Panc1 (cell line): ENCODE data around the gene PIF1. TPM values are rescaled to one million over a fixed set of nuclear protein-coding genes. Genes with fewer than 3 reads are reported as not detected.
A peak's percentile ranks its signal among the peaks of the same experiment; 100 is the strongest.

ENCODE experiments used
- ATAC-seq: fragments of 200-7000 bp; cut with Tn5 transposase; 2 replicates; pipeline ENCODE4 v1.9.1; 2020; ENCODE audit warnings: mild to moderate bottlenecking, moderate library complexity
- BruUV-seq: library from RNA; stranded (reverse); fragments of 400-500 nt; replicated peaks from 2 replicates; lab custom pipeline; 2021; lab: Mats Ljungman, UMichigan
- CTCF ChIA-PET: fragments of 300-600 bp; sonication (Branson Sonifier 250); formaldehyde crosslinking; loops from one replicate; lab custom pipeline; 2022; ENCODE audit warnings: antibody characterized with exemption; lab: Charles Lee
- POLR2A ChIA-PET: fragments of 300-600 bp; sonication (Branson Sonifier 250); formaldehyde crosslinking; loops from one replicate; lab custom pipeline; 2022; ENCODE audit warnings: antibody characterized with exemption; lab: Charles Lee
- DNase-seq: peaks from one replicate; pipeline ENCODE4 v3.0.0-alpha.2; 2010; ENCODE audit warnings: low read depth, low spot score
- H3K27ac ChIP-seq: 2 replicates; pipeline ENCODE4 v1.5.1; 2011; ENCODE audit warnings: mild to moderate bottlenecking, low read length, inconsistent platforms
- H3K27me3 ChIP-seq: fragments of 200-500 bp; sonication (Bioruptor generic); 2 replicates; pipeline ENCODE4 v1.6.0; 2014; ENCODE audit warnings: low read length, inconsistent platforms; ENCODE audit not compliant: control insufficient read depth, insufficient read depth
- H3K36me3 ChIP-seq: fragments of 200-500 bp; sonication (Bioruptor generic); 2 replicates; pipeline ENCODE4 v1.5.1; 2014; ENCODE audit warnings: inconsistent platforms, mild to moderate bottlenecking, low read length, moderate library complexity; ENCODE audit not compliant: control insufficient read depth, insufficient read depth
- H3K4me1 ChIP-seq: 2 replicates; pipeline ENCODE4 v1.5.1; 2011; ENCODE audit warnings: inconsistent platforms, mild to moderate bottlenecking, low read length, moderate library complexity; ENCODE audit not compliant: control insufficient read depth, insufficient read depth
- H3K4me3 ChIP-seq, 2 experiments: 2 replicates each; pipeline ENCODE4 v1.5.1; 2011 to 2012; ENCODE audit warnings: low read depth in 2 of 2, low read length in 2 of 2, mild to moderate bottlenecking in 2 of 2, inconsistent platforms in 1 of 2, moderate library complexity in 1 of 2
- H3K9me3 ChIP-seq: fragments of 200-500 bp; sonication (Bioruptor generic); 2 replicates; pipeline ENCODE4 v1.5.1; 2014; ENCODE audit warnings: low read depth, mild to moderate bottlenecking, inconsistent platforms, low read length, moderate library complexity; ENCODE audit not compliant: control insufficient read depth, insufficient read depth
- CTCF ChIP-seq: fragments of 450-650 bp; IDR thresholded peaks from 2 replicates; pipeline ENCODE4 v1.5.1; 2017; ENCODE audit warnings: mild to moderate bottlenecking
- POLR2AphosphoS5 ChIP-seq: IDR thresholded peaks from 2 replicates; pipeline ENCODE4 v1.6.1; 2012; ENCODE audit warnings: mild to moderate bottlenecking, low read depth, low read length, moderate library complexity
- REST ChIP-seq, 2 experiments: IDR thresholded peaks; 2 replicates each; pipeline ENCODE4 v1.6.1; 2011 to 2012; ENCODE audit warnings: low read depth in 2 of 2, control low read depth in 1 of 2, low read length in 1 of 2, mild to moderate bottlenecking in 1 of 2, moderate library complexity in 1 of 2; ENCODE audit not compliant: insufficient read depth in 1 of 2
- SIN3A ChIP-seq: IDR thresholded peaks from 2 replicates; pipeline ENCODE4 v1.6.1; 2012; ENCODE audit warnings: low read depth, mild to moderate bottlenecking, low read length, moderate library complexity, borderline replicate concordance; ENCODE audit not compliant: insufficient read depth
- TCF7L2 ChIP-seq: IDR thresholded peaks from 2 replicates; pipeline ENCODE4 v1.6.1; 2011; ENCODE audit warnings: mild to moderate bottlenecking, low read depth, low read length, inconsistent platforms
- in situ Hi-C: cut with HindIII; loops from 2 replicates; pipeline ENCODE4 v1.10.0; 2016; ENCODE audit warnings: low sequenced_read_pairs, low pct_unique_long_range_greater_than_20kb
- intact Hi-C: fragments of 100-400 bp; cut with micrococcal nuclease; formaldehyde crosslinking; loops from one replicate; pipeline ENCODE4 v1.10.0; 2022; ENCODE audit not compliant: unreplicated experiment
- total RNA-seq: library from RNA; stranded (reverse); gene quantifications from one replicate; pipeline ENCODE4 v1.2.1, GENCODE V29; 2021; ENCODE audit not compliant: unreplicated experiment

The PIF1 gene
- total RNA-seq, 1 experiment from 2014 or later, result 38.6 TPM

DNA sequence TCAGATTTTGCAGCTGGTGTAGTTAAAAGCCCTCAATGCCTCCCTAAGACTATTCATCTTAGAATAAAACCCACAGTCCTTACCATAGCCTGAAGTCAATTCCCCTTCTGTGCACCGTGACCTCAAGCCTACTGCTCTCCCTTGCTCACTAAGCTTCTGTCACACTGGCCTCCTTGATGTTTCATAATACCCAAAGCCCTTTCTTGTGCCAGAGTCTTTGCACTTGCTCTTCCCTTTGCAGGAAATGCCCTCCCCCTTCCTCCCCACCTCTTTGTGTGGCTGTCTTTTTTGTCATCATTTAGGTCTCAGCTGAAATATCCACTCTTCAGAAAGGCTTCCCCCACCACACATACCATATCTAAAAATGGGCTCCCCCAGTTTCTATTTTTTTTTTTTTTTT, 12.1 kb upstream of the PIF1 start:
- peaks cover 12% of the 10 kb centered on the region for H3K4me1 ChIP-seq
- H3K27ac ChIP-seq, result no peak overlapping the region
- POLR2A ChIA-PET, result interaction anchor here (0.6 to 0.7 kb wide), 2 partner anchors 26 to 69 kb away, joined by 3 to 9 read pairs; no protein-coding TSS in a partner anchor
- in situ Hi-C loops, result no loop called here
- TF ChIP-seq CTCF (no peak), POLR2AphosphoS5 (no peak), SIN3A (no peak), REST (IDR thresholded peaks at IDR 0.05; ENCODE audit: insufficient read depth in 1 of 2, low read depth in 2 of 2, low read length in 1 of 2) (no peak), TCF7L2 (no peak)
- no peaks in the 10 kb centered on the region for H3K9me3 ChIP-seq
- BruUV-seq, result no TSS peak
- intact Hi-C loops, result no loop called here
- H3K27me3 ChIP-seq, result no peaks in the 10 kb centered on the region
- CTCF ChIA-PET, result interaction anchor here (0.6 kb wide), 3 partner anchors 47 to 326 kb away, joined by 4 to 10 read pairs (median 5); no protein-coding TSS in a partner anchor
- no peak for ATAC-seq
- H3K4me3 ChIP-seq, result no peak overlapping the region
- no peak for DNase-seq
- no peaks in the 10 kb centered on the region for H3K36me3 ChIP-seq

DNA sequence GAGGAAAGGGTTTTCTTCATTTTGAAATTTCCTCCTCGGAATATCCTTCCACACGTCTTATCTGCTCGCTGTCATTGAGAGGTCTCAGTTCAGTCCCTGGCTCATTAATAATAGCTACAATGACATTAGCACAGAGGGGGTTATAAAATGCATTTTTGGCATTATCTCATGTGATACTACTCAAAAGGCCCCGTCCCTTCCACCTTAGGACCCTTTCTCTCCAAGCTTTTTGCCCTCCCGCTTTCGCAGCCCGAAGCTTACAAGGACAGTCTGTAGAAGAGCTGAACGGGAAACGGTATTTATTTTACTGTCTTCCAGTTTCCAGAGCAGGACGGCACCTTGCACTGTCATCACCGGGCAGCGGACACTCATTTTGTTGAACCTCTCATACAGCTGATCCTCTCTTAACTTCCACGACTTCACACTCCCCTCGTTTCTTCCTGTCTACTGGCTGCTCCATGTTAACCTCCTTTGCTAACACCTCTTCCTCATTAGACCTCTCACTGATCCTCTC, 10.6 kb upstream of the PIF1 start:
- CTCF ChIA-PET, result interaction anchor here (1.4 kb wide), 1 partner anchor 103 kb away, joined by 3 read pairs; no protein-coding TSS in a partner anchor
- DNase-seq, result no peak
- peak overlapping the region; percentile 86 for H3K27ac ChIP-seq
- no peaks in the 10 kb centered on the region for H3K36me3 ChIP-seq
- POLR2A ChIA-PET, result no interaction called here
- BruUV-seq, result no TSS peak
- H3K4me1 ChIP-seq, result peaks cover 11% of the 10 kb centered on the region
- H3K9me3 ChIP-seq, result no peaks in the 10 kb centered on the region
- peak; percentile 13 for ATAC-seq
- H3K27me3 ChIP-seq, result no peaks in the 10 kb centered on the region
- TF ChIP-seq TCF7L2 (no peak), POLR2AphosphoS5 (no peak), CTCF (no peak; the same call in 1 of the 2 replicates), SIN3A (no peak), REST (IDR thresholded peaks at IDR 0.05; ENCODE audit: insufficient read depth in 1 of 2, low read depth in 2 of 2, low read length in 1 of 2) (no peak)
- intact Hi-C loops (no loop called here), in situ Hi-C loops (no loop called here)
- H3K4me3 ChIP-seq, result peak overlapping the region; percentile 26 to 53
